Prostate gland (tissue), 2 donors: ENCODE measurements around the gene STOML1. TPM values are rescaled to one million over a fixed set of nuclear protein-coding genes. Genes with fewer than 3 reads are reported as not detected.

Source experiments
- DNase-seq: peaks from one replicate; pipeline ENCODE4 v3.0.0-alpha.2; 2019; ENCODE audit warnings: low spot score
- H3K27ac ChIP-seq, 2 donors: fragments of 200-600 bp; sonication (generic); 2 replicates each; pipeline ENCODE4 v1.5.1; 2017 to 2019
- H3K27me3 ChIP-seq: fragments of 200-600 bp; sonication (generic); replicated peaks from 2 replicates; pipeline ENCODE4 v1.5.1; 2019; ENCODE audit not compliant: insufficient read depth
- H3K36me3 ChIP-seq, 2 donors: fragments of 200-600 bp; sonication (generic); 1 replicate in 1 of 2; 2 replicates in 1 of 2; pipeline versions ENCODE4 v1.5.1 to v1.8.1; 2017 to 2019
- H3K4me1 ChIP-seq: fragments of 200-600 bp; sonication (generic); replicated peaks from 2 replicates; pipeline ENCODE4 v1.5.1; 2019
- H3K4me3 ChIP-seq, 2 donors: fragments of 200-600 bp; sonication (generic); 2 replicates each; pipeline ENCODE4 v1.5.1; 2017 to 2019
- H3K9me3 ChIP-seq: fragments of 200-600 bp; sonication (generic); 2 replicates; pipeline ENCODE4 v1.5.1; 2017
- CTCF ChIP-seq, 4 experiments: fragments of 200-600 bp in 2 of 4; fragments of 450-650 bp in 2 of 4; sonication (generic) in 2 of 4; IDR thresholded peaks; 1 replicate in 3 of 4; 2 replicates in 1 of 4; pipeline ENCODE4 v1.5.1; 2016 to 2019; ENCODE audit warnings: antibody characterized with exemption in 4 of 4, mild to moderate bottlenecking in 2 of 4, moderate library complexity in 2 of 4
- POLR2A ChIP-seq: fragments of 450-650 bp; IDR thresholded peaks from one replicate; pipeline ENCODE4 v1.6.1; 2016; ENCODE audit warnings: antibody characterized with exemption, mild to moderate bottlenecking
- POLR2AphosphoS5 ChIP-seq: sonication (generic); formaldehyde crosslinking; IDR thresholded peaks from one replicate; pipeline ENCODE4 v1.6.1; 2017; ENCODE audit warnings: antibody characterized with exemption
- WGBS: methylation state at CpG from one replicate; pipeline ENCODE4 v1.1.5; 2018; 5-methylcytosine and 5-hydroxymethylcytosine counted together
- intact Hi-C: fragments of 100-400 bp; cut with DNase I; formaldehyde crosslinking; loops from one replicate; pipeline ENCODE4 v1.14.2; 2022
- total RNA-seq, 2 donors: library from RNA; depleted of rRNA; stranded (reverse); fragments of >200 nt; gene quantifications; one replicate each; pipeline ENCODE4 v1.1.0, GENCODE V29; 2016

The STOML1 gene
- total RNA-seq, 2 donors from 2014 or later, result 15.6 to 26.8 TPM

GRCh38 chr15:73983773-73984172 is 8.3 kb downstream of the STOML1 start:
- TF ChIP-seq CTCF (IDR thresholded peaks at IDR 0.05) (no peak), POLR2AphosphoS5 (no peak), POLR2A (no peak)
- peak overlapping the region; percentile 75 to 78 for H3K27ac ChIP-seq
- H3K27me3 ChIP-seq, result no peaks in the 10 kb centered on the region
- intact Hi-C loops, result no loop called here
- WGBS, result 92% methylated on average over 8 of the region's 9 CpGs
- H3K4me3 ChIP-seq, result no peak overlapping the region
- no peaks in the 10 kb centered on the region for H3K9me3 ChIP-seq
- H3K4me1 ChIP-seq, result peaks cover 27% of the 10 kb centered on the region
- no peak for DNase-seq
- no peaks in the 10 kb centered on the region for H3K36me3 ChIP-seq

GRCh38 chr15:73983211-73983727 is 8.8 kb downstream of the STOML1 start:
- Histone ChIP-seq H3K4me3 (no peak overlapping the region), H3K36me3 (no peaks in the 10 kb centered on the region), H3K4me1 (peaks cover 27% of the 10 kb centered on the region), H3K27ac (peak overlapping the region; percentile 75 to 78), H3K9me3 (no peaks in the 10 kb centered on the region), H3K27me3 (no peaks in the 10 kb centered on the region)
- peak; percentile 43 for TF ChIP-seq POLR2AphosphoS5
- TF ChIP-seq POLR2A, result no peak
- 15% methylated on average over 9 of the region's 10 CpGs for WGBS
- DNase-seq, result peak; percentile 76
- intact Hi-C loops, result no loop called here

- 9% methylated on average over 8 of the region's 8 CpGs for WGBS
- H3K9me3 ChIP-seq, result no peaks in the 10 kb centered on the region
- intact Hi-C loops, result no loop called here
- peaks cover 27% of the 10 kb centered on the region for H3K4me1 ChIP-seq
- H3K36me3 ChIP-seq, result no peaks in the 10 kb centered on the region
- H3K27ac ChIP-seq, result peak overlapping the region; percentile 75 to 78
- DNase-seq, result peak; percentile 42
- no peaks in the 10 kb centered on the region for H3K27me3 ChIP-seq
- no peak overlapping the region for H3K4me3 ChIP-seq
- peak; percentile 24 for TF ChIP-seq POLR2AphosphoS5
- TF ChIP-seq CTCF (IDR thresholded peaks at IDR 0.05), result no peak
- no peak for TF ChIP-seq POLR2A
These were observed 9.7 kb downstream of the STOML1 start for GRCh38 chr15:73982222-73982962.

- H3K36me3 ChIP-seq, result no peaks in the 10 kb centered on the region
- H3K27me3 ChIP-seq, result no peaks in the 10 kb centered on the region
- H3K4me1 ChIP-seq, result peaks cover 27% of the 10 kb centered on the region
- intact Hi-C loops, result no loop called here
- H3K4me3 ChIP-seq, result no peak overlapping the region
- H3K27ac ChIP-seq, result peak overlapping the region; percentile 75 to 78
- TF ChIP-seq CTCF (IDR thresholded peaks at IDR 0.05) (no peak), POLR2A (no peak), POLR2AphosphoS5 (no peak)
- WGBS, result 12% methylated on average over 5 of the region's 5 CpGs
- no peaks in the 10 kb centered on the region for H3K9me3 ChIP-seq
- DNase-seq, result no peak
These were observed 10.3 kb downstream of the STOML1 start for GRCh38 chr15:73981761-73982221.

- intact Hi-C loops, result loop anchor here (10.0 kb wide), 2 partner anchors 145 to 345 kb away; no protein-coding TSS in a partner anchor
- 61% methylated on average over 1 of the region's 1 CpG for WGBS
- Histone ChIP-seq H3K4me3 (no peak overlapping the region), H3K36me3 (no peaks in the 10 kb centered on the region), H3K27ac (no peak overlapping the region), H3K4me1 (peaks cover 27% of the 10 kb centered on the region), H3K9me3 (no peaks in the 10 kb centered on the region), H3K27me3 (no peaks in the 10 kb centered on the region)
- no peak for DNase-seq
- TF ChIP-seq POLR2A (no peak), POLR2AphosphoS5 (no peak), CTCF (IDR thresholded peaks at IDR 0.05) (no peak)
These were observed 12.5 kb downstream of the STOML1 start for GRCh38 chr15:73979636-73980035.
